ENCODE results near the gene CIDEC.
"Not testable (repeated sequence)": the region's sequence is repeated elsewhere in the genome, so short reads cannot be mapped to it uniquely, and the experiment has no call there.

Gene CIDEC

GRCh38 chr3:9867106-9867505 lies 12.9 kb downstream of the CIDEC start:
- no peak overlapping the region for H3K27ac ChIP-seq
- TF ChIP-seq ZFX (IDR thresholded peaks at IDR 0.05; ENCODE audit: borderline replicate concordance) (no peak), CTCF (IDR thresholded peaks at IDR 0.05) (no peak)

GRCh38 chr3:9866639-9867038 lies 13.4 kb downstream of the CIDEC start:
- H3K27ac ChIP-seq: no peak overlapping the region
- no peak for TF ChIP-seq CTCF (IDR thresholded peaks at IDR 0.05)
- no peak for TF ChIP-seq ZFX (IDR thresholded peaks at IDR 0.05; ENCODE audit: borderline replicate concordance)

- not testable (repeated sequence) for H3K27ac ChIP-seq
Measured at GRCh38 chr3:9865125-9865637, 14.9 kb downstream of the CIDEC start.

- TF ChIP-seq ZFX (IDR thresholded peaks at IDR 0.05; ENCODE audit: borderline replicate concordance) (no peak), CTCF (IDR thresholded peaks at IDR 0.05) (no peak)
- H3K27ac ChIP-seq: no peak overlapping the region
Measured at GRCh38 chr3:9864200-9864927, 15.7 kb downstream of the CIDEC start.

- no peak for TF ChIP-seq CTCF (IDR thresholded peaks at IDR 0.05)
- no peak for TF ChIP-seq ZFX (IDR thresholded peaks at IDR 0.05; ENCODE audit: borderline replicate concordance)
- H3K27ac ChIP-seq: no peak overlapping the region
Measured at GRCh38 chr3:9863058-9863772, 16.8 kb downstream of the CIDEC start.

GRCh38 chr3:9862391-9863057 lies 17.5 kb downstream of the CIDEC start:
- H3K27ac ChIP-seq: no peak overlapping the region
- TF ChIP-seq ZFX (IDR thresholded peaks at IDR 0.05; ENCODE audit: borderline replicate concordance): no peak
- TF ChIP-seq CTCF (IDR thresholded peaks at IDR 0.05): peak; percentile 30; the same call in 1 of the 2 replicates

- no peak overlapping the region for H3K27ac ChIP-seq
- TF ChIP-seq CTCF (IDR thresholded peaks at IDR 0.05) (no peak), ZFX (IDR thresholded peaks at IDR 0.05; ENCODE audit: borderline replicate concordance) (no peak)
Measured at GRCh38 chr3:9861626-9862130, 18.4 kb downstream of the CIDEC start.
